MM.1S (cell line): ENCODE results near the gene XPO5.

Experiments used
- DNase-seq: peaks from one replicate; pipeline ENCODE4 v3.0.0-alpha.2; 2015
- H2AFZ ChIP-seq: fragments of 300-600 bp; sonication (generic); 2 replicates; pipeline ENCODE4 v1.6.0; 2016; ENCODE audit warnings: antibody characterized with exemption, low read length
- H3F3A ChIP-seq: fragments of 300-600 bp; sonication (generic); 2 replicates; pipeline ENCODE4 v1.6.1; 2016; ENCODE audit warnings: mild to moderate bottlenecking, antibody characterized with exemption, low read length, moderate library complexity, mixed read lengths; ENCODE audit not compliant: insufficient read depth
- H3K27ac ChIP-seq: fragments of 300-600 bp; sonication (generic); 2 replicates; pipeline ENCODE4 v1.5.1; 2016; ENCODE audit warnings: mild to moderate bottlenecking, low read length
- H3K27me3 ChIP-seq: fragments of 300-600 bp; sonication (generic); replicated peaks from 2 replicates; pipeline ENCODE4 v1.6.0; 2016; ENCODE audit warnings: low read length; ENCODE audit not compliant: insufficient read depth
- H3K36me3 ChIP-seq: fragments of 300-600 bp; sonication (generic); replicated peaks from 2 replicates; pipeline ENCODE4 v1.6.1; 2016; ENCODE audit warnings: mild to moderate bottlenecking, low read length, mixed read lengths; ENCODE audit not compliant: insufficient read depth
- H3K4me1 ChIP-seq: fragments of 300-600 bp; sonication (generic); 2 replicates; pipeline ENCODE4 v1.6.1; 2016; ENCODE audit warnings: low read length, mixed read lengths
- H3K4me2 ChIP-seq: fragments of 300-600 bp; sonication (generic); 2 replicates; pipeline ENCODE4 v1.6.0; 2016; ENCODE audit warnings: low read depth, low read length
- H3K4me3 ChIP-seq: fragments of 300-600 bp; sonication (generic); 2 replicates; pipeline ENCODE4 v1.5.1; 2016; ENCODE audit warnings: low read length, mixed read lengths
- H3K79me2 ChIP-seq: fragments of 300-600 bp; sonication (generic); 2 replicates; pipeline ENCODE4 v1.6.1; 2016; ENCODE audit warnings: mixed run types, low read length, mixed read lengths
- H3K9ac ChIP-seq: fragments of 300-600 bp; sonication (generic); 2 replicates; pipeline ENCODE4 v1.6.1; 2016; ENCODE audit warnings: low read length, mixed read lengths
- H3K9me2 ChIP-seq: fragments of 300-600 bp; sonication (generic); replicated peaks from 2 replicates; pipeline ENCODE4 v1.6.1; 2016; ENCODE audit warnings: mild to moderate bottlenecking, low read length, mixed read lengths; ENCODE audit not compliant: insufficient read depth
- H3K9me3 ChIP-seq: fragments of 300-600 bp; sonication (generic); replicated peaks from 2 replicates; pipeline ENCODE4 v1.6.1; 2016; ENCODE audit warnings: mild to moderate bottlenecking, low read length, mixed read lengths; ENCODE audit not compliant: insufficient read depth
- H4K20me1 ChIP-seq: fragments of 300-600 bp; sonication (generic); 2 replicates; pipeline ENCODE4 v1.6.1; 2016; ENCODE audit warnings: mild to moderate bottlenecking, low read length, moderate library complexity, mixed read lengths; ENCODE audit not compliant: insufficient read depth
- CTCF ChIP-seq: fragments of 300-600 bp; sonication (generic); IDR thresholded peaks from 2 replicates; pipeline ENCODE4 v1.5.1; 2016; ENCODE audit warnings: antibody characterized with exemption, low read length, mixed read lengths
- EZH2 ChIP-seq: fragments of 300-600 bp; sonication (generic); optimal IDR thresholded peaks from 2 replicates; pipeline ENCODE3; 2017; ENCODE audit warnings: low read depth, mild to moderate bottlenecking, antibody characterized with exemption, low read length, mixed read lengths
- EZH2phosphoT487 ChIP-seq: fragments of 300-600 bp; sonication (generic); IDR thresholded peaks from 2 replicates; pipeline ENCODE4 v1.6.1; 2018; ENCODE audit warnings: antibody characterized with exemption, low read length

Gene XPO5

GRCh38 chr6:43496370-43497128, 79.3 kb downstream of the XPO5 start:
- Histone ChIP-seq H3K36me3 (0 out of 2 replicates have a peak, but pooled peaks cover 3% of the 10 kb centered on the region), H3K4me2 (no peak overlapping the region), H3K4me3 (no peak overlapping the region), H3K79me2 (peaks cover 8% of the 10 kb centered on the region; the same call in 1 of the 2 replicates), H3K27me3 (no peaks in the 10 kb centered on the region), H2AFZ (no peak overlapping the region), H3K9ac (no peak overlapping the region), H3K9me3 (no peaks in the 10 kb centered on the region), H3K4me1 (no peaks in the 10 kb centered on the region), H3F3A (no peaks in the 10 kb centered on the region), H4K20me1 (no peaks in the 10 kb centered on the region), H3K27ac (no peak overlapping the region), H3K9me2 (no peaks in the 10 kb centered on the region)
- no peak for DNase-seq
- TF ChIP-seq EZH2 (no peak), CTCF (peak; percentile 32)

- Histone ChIP-seq H4K20me1 (no peaks in the 10 kb centered on the region), H3K27ac (no peak overlapping the region), H3K9me3 (no peaks in the 10 kb centered on the region), H2AFZ (no peak overlapping the region), H3K79me2 (peaks cover 8% of the 10 kb centered on the region; the same call in 1 of the 2 replicates), H3K36me3 (0 out of 2 replicates have a peak, but pooled peaks cover 3% of the 10 kb centered on the region), H3K9me2 (no peaks in the 10 kb centered on the region), H3K4me2 (no peak overlapping the region), H3K4me3 (no peak overlapping the region), H3K4me1 (no peaks in the 10 kb centered on the region), H3F3A (no peaks in the 10 kb centered on the region), H3K27me3 (no peaks in the 10 kb centered on the region), H3K9ac (no peak overlapping the region)
- TF ChIP-seq EZH2 (no peak), CTCF (no peak), EZH2phosphoT487 (no peak)
- DNase-seq: no peak
These were observed 80.4 kb downstream of the XPO5 start for GRCh38 chr6:43495409-43495941.

GRCh38 chr6:43494766-43495165, 81.1 kb downstream of the XPO5 start:
- Histone ChIP-seq H3K9me2 (no peaks in the 10 kb centered on the region), H2AFZ (no peak overlapping the region), H3K27me3 (no peaks in the 10 kb centered on the region), H3K4me3 (no peak overlapping the region), H3K9me3 (no peaks in the 10 kb centered on the region), H3K36me3 (0 out of 2 replicates have a peak, but pooled peaks cover 3% of the 10 kb centered on the region), H3K9ac (no peak overlapping the region), H3K27ac (no peak overlapping the region), H3K4me2 (no peak overlapping the region), H3F3A (no peaks in the 10 kb centered on the region), H3K79me2 (peaks cover 8% of the 10 kb centered on the region; the same call in 1 of the 2 replicates), H4K20me1 (no peaks in the 10 kb centered on the region), H3K4me1 (no peaks in the 10 kb centered on the region)
- DNase-seq: no peak
- no peak for TF ChIP-seq CTCF
- TF ChIP-seq EZH2phosphoT487: no peak
- no peak for TF ChIP-seq EZH2
